C4-2B (cell line): ENCODE data around the gene RNH1.

Experiments used
- H3K27ac ChIP-seq: fragments of 450-650 bp; 2 replicates; pipeline ENCODE4 v1.5.1; 2017
- ZFX ChIP-seq: fragments of 450-650 bp; IDR thresholded peaks from 2 replicates; pipeline ENCODE4 v1.6.1; 2017
- TF ChIP-seq, protein P1 (sequence below): fragments of 450-650 bp; conservative IDR thresholded peaks from 2 replicates; pipeline ENCODE4 v1.5.1; 2017; ENCODE audit warnings: mild to moderate bottlenecking

The RNH1 gene

DNA sequence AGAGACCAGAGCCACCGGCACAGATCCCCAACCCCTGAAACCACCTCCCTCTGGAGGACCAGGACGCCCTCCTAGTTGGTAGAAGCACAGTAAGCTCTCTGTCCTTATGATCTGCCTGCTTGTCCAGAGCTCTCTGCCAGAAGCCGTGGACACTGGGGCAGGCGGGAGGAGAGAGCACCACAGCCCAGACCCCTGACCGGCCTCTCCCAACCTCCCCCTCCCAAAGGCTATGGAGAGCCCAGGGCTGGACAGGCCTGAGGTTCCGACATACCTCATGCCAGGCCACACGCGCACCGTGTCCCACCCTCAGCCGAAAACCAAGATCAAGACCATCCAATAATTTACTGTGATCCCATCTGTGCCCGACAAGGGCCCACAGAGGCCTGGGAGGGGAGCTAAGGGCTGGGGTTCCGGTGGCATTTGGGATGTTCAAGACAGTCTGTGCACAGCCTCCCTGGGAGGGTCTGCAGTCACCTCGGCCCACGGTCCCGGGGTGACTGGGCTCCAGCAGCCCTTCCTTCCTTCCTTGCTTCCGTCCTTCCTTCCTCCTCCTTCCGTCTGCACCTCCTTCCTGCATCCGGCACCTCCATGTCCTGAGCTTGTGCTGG, 25.0 kb upstream of the RNH1 start:
- no peak for TF ChIP-seq ZFX
- TF ChIP-seq, protein P1, sequence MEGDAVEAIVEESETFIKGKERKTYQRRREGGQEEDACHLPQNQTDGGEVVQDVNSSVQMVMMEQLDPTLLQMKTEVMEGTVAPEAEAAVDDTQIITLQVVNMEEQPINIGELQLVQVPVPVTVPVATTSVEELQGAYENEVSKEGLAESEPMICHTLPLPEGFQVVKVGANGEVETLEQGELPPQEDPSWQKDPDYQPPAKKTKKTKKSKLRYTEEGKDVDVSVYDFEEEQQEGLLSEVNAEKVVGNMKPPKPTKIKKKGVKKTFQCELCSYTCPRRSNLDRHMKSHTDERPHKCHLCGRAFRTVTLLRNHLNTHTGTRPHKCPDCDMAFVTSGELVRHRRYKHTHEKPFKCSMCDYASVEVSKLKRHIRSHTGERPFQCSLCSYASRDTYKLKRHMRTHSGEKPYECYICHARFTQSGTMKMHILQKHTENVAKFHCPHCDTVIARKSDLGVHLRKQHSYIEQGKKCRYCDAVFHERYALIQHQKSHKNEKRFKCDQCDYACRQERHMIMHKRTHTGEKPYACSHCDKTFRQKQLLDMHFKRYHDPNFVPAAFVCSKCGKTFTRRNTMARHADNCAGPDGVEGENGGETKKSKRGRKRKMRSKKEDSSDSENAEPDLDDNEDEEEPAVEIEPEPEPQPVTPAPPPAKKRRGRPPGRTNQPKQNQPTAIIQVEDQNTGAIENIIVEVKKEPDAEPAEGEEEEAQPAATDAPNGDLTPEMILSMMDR, result no peak

DNA sequence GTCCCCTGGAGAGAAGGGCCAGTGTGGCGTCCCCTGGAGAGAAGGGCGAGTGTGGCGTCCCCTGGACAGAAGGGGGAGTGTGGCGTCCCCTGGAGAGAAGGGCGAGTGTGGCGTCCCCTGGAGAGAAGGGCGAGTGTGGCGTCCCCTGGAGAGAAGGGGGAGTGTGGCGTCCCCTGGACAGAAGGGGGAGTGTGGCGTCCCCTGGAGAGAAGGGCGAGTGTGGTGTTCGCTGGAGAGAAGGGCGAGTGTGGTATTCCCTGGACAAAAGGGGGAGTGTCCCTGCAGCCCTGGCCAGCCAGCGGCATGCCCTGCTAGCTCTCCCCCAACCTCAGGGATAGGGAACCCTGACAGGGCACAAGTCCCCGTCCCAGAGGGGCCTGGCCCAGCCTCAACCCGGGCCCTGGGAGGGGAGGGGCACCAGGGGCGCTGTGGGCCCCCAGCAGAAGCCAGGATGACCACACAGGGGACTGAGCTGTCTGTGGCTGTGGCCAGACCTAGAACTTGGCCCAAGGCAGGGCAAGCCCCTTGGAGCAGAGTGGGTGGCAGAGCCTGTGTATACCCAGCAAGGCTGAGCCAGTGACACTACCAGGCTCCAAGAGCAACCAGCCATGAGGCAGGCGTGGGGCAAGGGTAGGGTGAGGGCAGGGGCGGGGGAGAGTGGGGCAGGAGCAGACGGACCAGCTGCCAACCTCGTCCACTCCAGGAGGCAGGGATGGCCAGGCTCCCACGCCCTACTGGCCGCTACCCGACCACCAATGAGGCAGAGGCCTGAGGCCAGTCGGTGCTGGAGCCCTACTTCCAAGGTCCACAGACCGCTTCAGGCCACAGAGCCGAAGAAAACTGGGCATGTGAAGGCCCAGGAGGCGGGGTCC, 24.2 kb upstream of the RNH1 start:
- no peak for TF ChIP-seq ZFX
- TF ChIP-seq, protein P1, result no peak
- no peak overlapping the region for H3K27ac ChIP-seq

More for the DNA sequence above, 25.0 kb upstream of the RNH1 start:
- no peak overlapping the region for H3K27ac ChIP-seq

DNA sequence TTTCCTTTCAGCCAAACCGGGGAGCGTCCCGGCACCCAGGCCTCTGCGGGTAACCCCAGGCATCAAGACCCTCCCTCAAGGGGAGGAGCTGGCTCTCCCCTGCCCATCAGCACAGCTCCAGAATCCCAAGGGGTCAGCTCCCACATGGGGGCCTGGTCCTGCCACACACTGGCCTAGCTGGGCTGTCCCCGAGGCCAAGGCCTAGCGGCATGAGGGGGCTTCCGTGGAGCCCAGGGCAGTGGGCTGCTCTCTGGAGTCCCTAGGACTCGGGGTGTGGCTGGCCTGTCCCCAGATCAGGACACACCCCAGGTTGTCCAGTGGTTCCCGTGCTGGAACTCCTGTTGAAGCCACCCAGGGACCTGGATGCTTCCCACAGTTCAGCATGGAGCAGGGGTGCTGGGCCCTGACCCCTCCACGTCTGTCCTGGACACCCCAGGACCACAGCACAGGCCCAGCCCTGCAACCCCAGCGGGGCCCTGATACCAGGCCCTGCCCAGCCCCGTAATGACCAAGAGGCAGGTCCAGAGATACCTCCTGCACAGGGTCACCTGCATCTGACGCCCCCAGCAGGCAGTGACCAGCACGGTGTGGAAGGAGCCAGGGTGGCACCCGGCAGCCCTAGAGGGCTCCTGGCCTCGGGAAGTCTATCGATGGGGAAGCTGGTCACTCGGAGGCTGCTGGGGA, 22.8 kb upstream of the RNH1 start:
- TF ChIP-seq, protein P1, result no peak
- no peak for TF ChIP-seq ZFX
- no peak overlapping the region for H3K27ac ChIP-seq

DNA sequence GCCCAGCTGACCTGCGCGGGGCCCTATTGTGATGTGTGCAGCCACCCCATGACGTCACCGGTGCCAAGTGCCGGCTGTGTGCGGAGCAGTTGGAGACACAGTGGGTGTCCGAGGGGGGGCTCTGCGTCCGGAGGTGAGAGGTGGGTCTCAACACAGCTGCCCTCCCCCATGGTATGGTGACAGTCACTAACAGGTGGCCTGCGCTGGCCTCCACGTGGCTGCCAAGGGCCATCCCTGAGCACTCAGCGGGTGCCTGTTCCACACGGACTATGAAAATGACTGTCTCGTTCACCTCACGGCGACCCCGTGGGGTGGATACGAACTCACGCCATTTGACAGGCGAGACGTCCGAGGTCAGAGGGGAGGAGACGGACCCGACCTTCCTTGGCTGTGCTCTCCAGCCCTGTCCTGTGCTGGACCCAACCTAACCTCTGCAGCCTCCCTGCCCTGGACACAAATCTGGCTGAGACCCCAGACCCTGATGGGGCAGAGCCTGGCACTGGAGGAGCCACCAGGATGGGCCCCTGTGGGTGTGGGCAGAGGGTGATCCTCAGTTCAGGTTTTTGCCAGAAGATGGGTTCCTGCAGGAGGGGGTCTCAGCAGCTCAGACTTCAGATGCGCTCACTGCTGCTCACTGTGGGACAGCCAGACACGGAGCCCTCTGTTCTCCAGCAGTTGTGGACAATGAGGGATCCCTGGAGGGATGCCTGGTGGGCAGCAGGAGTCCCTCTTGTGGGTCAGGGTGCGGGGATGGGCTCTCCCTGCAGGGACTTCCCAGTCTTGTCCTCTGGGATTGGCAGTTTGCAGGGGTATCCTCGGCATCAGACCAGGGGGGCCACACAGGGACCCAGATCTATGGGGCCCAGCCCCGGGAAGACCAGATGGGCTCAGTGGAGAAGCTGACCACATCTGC, 22.0 kb upstream of the RNH1 start:
- H3K27ac ChIP-seq, result no peak overlapping the region
- TF ChIP-seq, protein P1, result no peak
- no peak for TF ChIP-seq ZFX

DNA sequence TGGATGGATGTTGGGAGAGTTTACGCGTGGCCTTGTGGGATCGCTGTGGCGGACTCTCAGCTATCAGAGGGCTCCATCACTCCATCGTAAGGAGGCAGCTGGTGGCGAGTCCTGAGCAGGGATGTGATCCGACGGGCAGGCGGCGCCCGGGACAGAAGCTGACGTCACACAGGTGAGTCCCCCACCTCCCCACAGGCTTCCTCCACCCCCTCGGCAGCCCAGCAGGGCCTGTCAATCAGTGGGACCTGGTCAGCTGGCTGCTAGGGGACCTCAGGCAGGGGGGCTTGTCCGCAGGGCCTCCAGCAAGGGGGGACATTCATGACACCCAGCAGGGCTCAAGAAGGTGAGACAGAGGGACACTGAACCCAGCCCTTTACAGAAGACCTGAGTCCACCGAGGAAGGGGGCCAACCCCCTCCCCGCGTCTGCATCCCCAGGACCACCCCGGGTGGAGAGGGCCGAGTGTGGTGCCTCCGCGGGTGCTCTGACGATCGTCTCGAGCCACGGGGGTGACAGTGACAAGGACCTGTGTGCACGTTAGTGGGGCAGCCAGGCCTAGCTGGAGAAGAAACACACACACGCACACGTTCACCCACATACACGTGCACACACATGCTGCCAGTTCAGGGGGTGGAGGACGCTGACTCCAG, 21.2 kb upstream of the RNH1 start:
- no peak for TF ChIP-seq ZFX
- TF ChIP-seq, protein P1, result no peak
- H3K27ac ChIP-seq, result no peak overlapping the region

DNA sequence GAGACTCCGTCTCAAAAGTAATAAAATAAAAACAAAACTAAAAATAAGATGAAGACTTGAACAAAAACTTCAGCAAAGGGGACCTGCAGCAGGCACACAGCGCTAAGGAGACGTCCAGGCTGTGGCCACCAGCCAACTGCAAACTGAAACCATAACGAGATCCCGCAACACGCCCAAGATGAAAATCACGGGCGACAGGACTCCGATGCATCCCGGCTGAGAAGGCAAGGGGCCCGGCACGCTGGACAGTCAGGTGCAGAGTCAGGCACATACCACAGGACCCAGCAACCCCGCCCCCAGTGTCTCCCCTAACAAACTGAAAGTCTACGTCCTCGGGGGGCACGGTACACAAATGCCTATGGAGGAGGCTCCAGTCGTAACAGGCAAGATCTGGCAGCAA, 19.1 kb upstream of the RNH1 start:
- no peak overlapping the region for H3K27ac ChIP-seq
- TF ChIP-seq, protein P1, result no peak
